ENCODE measurements around the gene ACTRT3. TPM values are rescaled to one million over a fixed set of nuclear protein-coding genes. Genes with fewer than 3 reads are reported as not detected.
A peak's percentile ranks its signal among the peaks of the same experiment; 100 is the strongest.

ACTRT3 gene
- polyA plus RNA-seq (2012; ENCODE audit: insufficient read depth, insufficient read length): not detected

- H3K4me3 ChIP-seq (ENCODE audit: low read length): peak within 1 kb of the TSS; percentile 64
- no peak for DNase-seq (ENCODE audit: low read depth, low spot score)
Observed at GRCh38 chr3:169769287-169770181, at the start of gene ACTRT3. Gene ACTRT3, minus strand, starts transcription at chr3:169769561. Its CDS starts 41 bp downstream, at chr3:169769520.

GRCh38 chr3:169818316-169818715 lies 49.0 kb upstream of the ACTRT3 start:
- H3K4me3 ChIP-seq (ENCODE audit: low read length): no peak overlapping the region
- DNase-seq (ENCODE audit: low read depth, low spot score): no peak

GRCh38 chr3:169815590-169816150 lies 46.3 kb upstream of the ACTRT3 start:
- no peak for DNase-seq (ENCODE audit: low read depth, low spot score)

GRCh38 chr3:169813757-169814517 lies 44.6 kb upstream of the ACTRT3 start:
- DNase-seq (ENCODE audit: low read depth, low spot score): peak; percentile 89
- H3K4me3 ChIP-seq (ENCODE audit: low read length): peak overlapping the region; percentile 86

More at GRCh38 chr3:169815590-169816150, 46.3 kb upstream of the ACTRT3 start:
- no peak overlapping the region for H3K4me3 ChIP-seq (ENCODE audit: low read length)

- peak overlapping the region; percentile 86 for H3K4me3 ChIP-seq (ENCODE audit: low read length)
- DNase-seq (ENCODE audit: low read depth, low spot score): peak; percentile 17
Observed at GRCh38 chr3:169813278-169813677, 43.9 kb upstream of the ACTRT3 start.

GRCh38 chr3:169812332-169813235 lies 43.2 kb upstream of the ACTRT3 start, which contains the start of the genes LRRC34 and LRRIQ4:
Gene LRRC34, minus strand, starts transcription at chr3:169812904. Its CDS starts 356 bp downstream, at chr3:169812548.
Gene LRRIQ4, plus strand, starts transcription at chr3:169812870. Its CDS starts 9,052 bp downstream, at chr3:169821922.
- DNase-seq (ENCODE audit: low read depth, low spot score): peak; percentile 91
- peak within 1 kb of the TSS; percentile 86 for H3K4me3 ChIP-seq (ENCODE audit: low read length)

- H3K4me3 ChIP-seq (ENCODE audit: low read length): peak overlapping the region; percentile 86
- DNase-seq (ENCODE audit: low read depth, low spot score): peak; percentile 41
Observed at GRCh38 chr3:169811631-169812331, 42.4 kb upstream of the ACTRT3 start.

GRCh38 chr3:169809230-169809795 lies 40.0 kb upstream of the ACTRT3 start:
- DNase-seq (ENCODE audit: low read depth, low spot score): no peak

GRCh38 chr3:169804681-169805080 lies 35.3 kb upstream of the ACTRT3 start:
- no peak for DNase-seq (ENCODE audit: low read depth, low spot score)
- H3K4me3 ChIP-seq (ENCODE audit: low read length): no peak overlapping the region

More at GRCh38 chr3:169809230-169809795, 40.0 kb upstream of the ACTRT3 start:
- H3K4me3 ChIP-seq (ENCODE audit: low read length): no peak overlapping the region

GRCh38 chr3:169792359-169792758 lies 23.0 kb upstream of the ACTRT3 start:
- H3K4me3 ChIP-seq (ENCODE audit: low read length): no peak overlapping the region
- no peak for DNase-seq (ENCODE audit: low read depth, low spot score)

GRCh38 chr3:169790687-169791429 lies 21.5 kb upstream of the ACTRT3 start:
- H3K4me3 ChIP-seq (ENCODE audit: low read length): no peak overlapping the region
- no peak for DNase-seq (ENCODE audit: low read depth, low spot score)

GRCh38 chr3:169790219-169790618 lies 20.9 kb upstream of the ACTRT3 start:
- no peak for DNase-seq (ENCODE audit: low read depth, low spot score)
- H3K4me3 ChIP-seq (ENCODE audit: low read length): no peak overlapping the region

- no peak overlapping the region for H3K4me3 ChIP-seq (ENCODE audit: low read length)
- DNase-seq (ENCODE audit: low read depth, low spot score): no peak
Observed at GRCh38 chr3:169787791-169788190, 18.4 kb upstream of the ACTRT3 start.

GRCh38 chr3:169787120-169787519 lies 17.8 kb upstream of the ACTRT3 start:
- no peak for DNase-seq (ENCODE audit: low read depth, low spot score)
- H3K4me3 ChIP-seq (ENCODE audit: low read length): no peak overlapping the region

GRCh38 chr3:169781209-169781855 lies 12.0 kb upstream of the ACTRT3 start:
- no peak for DNase-seq (ENCODE audit: low read depth, low spot score)
- H3K4me3 ChIP-seq (ENCODE audit: low read length): no peak overlapping the region

- DNase-seq (ENCODE audit: low read depth, low spot score): no peak
- no peak overlapping the region for H3K4me3 ChIP-seq (ENCODE audit: low read length)
Observed at GRCh38 chr3:169780742-169781141, 11.4 kb upstream of the ACTRT3 start.
